Kidney epithelial cell (primary cell): ENCODE measurements around the gene SEMA7A. TPM values are rescaled to one million over a fixed set of nuclear protein-coding genes. Genes with fewer than 3 reads are reported as not detected.

Source experiments
- DNase-seq: peaks from one replicate; pipeline ENCODE4 v3.0.0-alpha.2; 2010; ENCODE audit warnings: low read depth
- H3K27me3 ChIP-seq: 2 replicates; pipeline ENCODE4 v1.6.0; 2011; ENCODE audit warnings: low read length; ENCODE audit not compliant: control insufficient read depth, insufficient read depth
- H3K36me3 ChIP-seq: 2 replicates; pipeline ENCODE4 v1.5.1; 2011; ENCODE audit warnings: low read length; ENCODE audit not compliant: control insufficient read depth, insufficient read depth
- H3K4me3 ChIP-seq: 2 replicates; pipeline ENCODE4 v1.5.1; 2011; ENCODE audit warnings: low read depth, mild to moderate bottlenecking, control low read depth, low read length
- total RNA-seq: library from RNA; depleted of rRNA; stranded (reverse); fragments of >200 nt; gene quantifications from 2 replicates; pipeline ENCODE4 v1.2.3, GENCODE V29; 2015
- TF ChIP-seq, protein P1 (sequence below): IDR thresholded peaks from 2 replicates; pipeline ENCODE4 v1.5.1; 2011; ENCODE audit warnings: mild to moderate bottlenecking, moderate library complexity, low read length, control low read depth, inconsistent platforms; ENCODE audit not compliant: insufficient read depth, poor library complexity, severe bottlenecking

SEMA7A gene
- total RNA-seq, 1 donor from 2014 or later = 289 TPM

DNA sequence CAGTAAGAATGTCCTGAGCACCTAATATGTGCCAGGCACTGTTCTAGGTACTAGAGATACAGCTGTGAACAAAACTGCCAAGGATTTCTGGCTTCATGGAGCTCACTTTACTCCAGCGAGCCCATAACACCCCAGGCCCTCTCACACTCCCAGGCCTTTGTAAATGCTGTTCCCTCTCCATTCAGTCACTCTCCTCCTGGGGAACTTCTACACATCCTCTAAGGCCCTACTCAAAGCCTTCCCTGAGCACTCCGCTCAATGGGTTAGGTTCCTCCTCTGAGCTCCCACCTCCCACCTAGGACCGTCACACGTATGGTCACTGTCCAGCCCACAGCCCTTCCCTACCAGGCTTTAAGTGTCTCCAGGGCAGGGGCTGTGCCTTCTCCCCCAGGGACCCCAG lies 27.2 kb downstream of the SEMA7A start:
- TF ChIP-seq, protein P1, sequence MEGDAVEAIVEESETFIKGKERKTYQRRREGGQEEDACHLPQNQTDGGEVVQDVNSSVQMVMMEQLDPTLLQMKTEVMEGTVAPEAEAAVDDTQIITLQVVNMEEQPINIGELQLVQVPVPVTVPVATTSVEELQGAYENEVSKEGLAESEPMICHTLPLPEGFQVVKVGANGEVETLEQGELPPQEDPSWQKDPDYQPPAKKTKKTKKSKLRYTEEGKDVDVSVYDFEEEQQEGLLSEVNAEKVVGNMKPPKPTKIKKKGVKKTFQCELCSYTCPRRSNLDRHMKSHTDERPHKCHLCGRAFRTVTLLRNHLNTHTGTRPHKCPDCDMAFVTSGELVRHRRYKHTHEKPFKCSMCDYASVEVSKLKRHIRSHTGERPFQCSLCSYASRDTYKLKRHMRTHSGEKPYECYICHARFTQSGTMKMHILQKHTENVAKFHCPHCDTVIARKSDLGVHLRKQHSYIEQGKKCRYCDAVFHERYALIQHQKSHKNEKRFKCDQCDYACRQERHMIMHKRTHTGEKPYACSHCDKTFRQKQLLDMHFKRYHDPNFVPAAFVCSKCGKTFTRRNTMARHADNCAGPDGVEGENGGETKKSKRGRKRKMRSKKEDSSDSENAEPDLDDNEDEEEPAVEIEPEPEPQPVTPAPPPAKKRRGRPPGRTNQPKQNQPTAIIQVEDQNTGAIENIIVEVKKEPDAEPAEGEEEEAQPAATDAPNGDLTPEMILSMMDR = no peak
- no peak for DNase-seq
- Histone ChIP-seq H3K36me3 (peaks cover 1% of the 10 kb centered on the region), H3K4me3 (no peak overlapping the region), H3K27me3 (no peaks in the 10 kb centered on the region)

DNA sequence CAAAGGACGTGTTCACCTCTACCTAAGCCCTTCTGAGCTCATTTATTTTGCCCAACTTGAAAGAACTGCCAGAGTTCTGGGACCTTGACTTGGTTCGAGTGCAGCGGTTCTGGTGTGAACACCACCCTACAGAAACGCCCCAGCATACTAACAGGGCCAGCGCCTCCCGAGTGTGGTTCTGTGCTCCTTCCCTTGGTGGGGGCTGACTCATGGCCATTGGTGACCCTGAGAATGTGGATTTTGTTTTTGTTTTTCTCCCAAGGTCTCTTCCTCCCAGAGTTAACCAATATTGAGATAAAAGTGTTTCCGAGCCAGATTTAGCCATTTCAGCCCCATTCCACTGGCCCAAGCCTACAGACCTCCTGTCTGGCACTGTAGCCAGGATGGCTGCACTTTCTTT lies 27.9 kb downstream of the SEMA7A start:
- H3K36me3 ChIP-seq = peaks cover 1% of the 10 kb centered on the region
- no peaks in the 10 kb centered on the region for H3K27me3 ChIP-seq
- no peak overlapping the region for H3K4me3 ChIP-seq
- no peak for DNase-seq
- TF ChIP-seq, protein P1 = no peak

DNA sequence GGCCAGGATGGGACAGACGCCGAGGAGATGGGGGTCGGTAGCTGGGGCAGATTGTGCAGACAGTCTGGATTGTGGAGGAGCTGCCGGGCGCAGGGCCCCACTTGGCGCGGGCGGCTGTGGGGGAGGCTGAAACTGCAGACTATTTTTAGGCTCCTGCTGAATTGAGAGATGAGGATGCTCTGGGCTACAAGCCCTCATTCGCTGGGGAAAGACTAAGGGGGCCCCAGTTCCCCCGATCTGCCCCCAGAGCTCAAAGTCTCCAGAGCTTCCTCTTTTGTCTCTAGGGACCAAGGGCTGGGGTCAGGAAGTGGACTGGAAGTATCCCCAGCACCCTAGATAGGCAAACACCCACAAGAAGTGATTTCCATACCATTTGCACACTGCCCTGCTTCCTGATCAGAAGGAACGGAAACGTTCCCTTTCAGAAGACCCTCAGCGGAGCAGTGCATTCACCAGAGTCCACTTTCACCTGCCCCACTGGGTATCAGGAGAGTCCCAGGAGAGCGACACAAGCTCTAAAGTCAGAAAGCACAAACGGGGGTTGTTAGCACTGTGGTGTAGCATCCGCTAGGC lies 29.7 kb downstream of the SEMA7A start:
- H3K4me3 ChIP-seq = no peak overlapping the region
- H3K36me3 ChIP-seq = no peaks in the 10 kb centered on the region
- TF ChIP-seq, protein P1 = no peak
- no peaks in the 10 kb centered on the region for H3K27me3 ChIP-seq
- no peak for DNase-seq

DNA sequence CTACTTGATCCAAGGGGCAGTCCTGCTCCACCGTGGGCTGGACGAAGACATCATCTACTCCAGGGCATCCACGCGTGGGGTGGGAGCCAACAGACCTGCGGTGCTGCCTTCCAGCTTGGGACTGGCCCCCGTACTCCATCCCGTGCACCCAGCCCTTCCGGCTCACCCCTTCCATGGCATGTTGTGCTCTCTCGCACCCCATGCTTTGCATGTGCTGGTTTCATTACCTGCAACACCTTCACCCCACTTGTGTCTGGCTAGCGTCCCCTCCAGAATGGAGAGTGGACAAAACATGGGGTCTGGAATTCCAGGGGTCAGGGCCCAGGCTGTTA lies 30.2 kb downstream of the SEMA7A start:
- TF ChIP-seq, protein P1 = no peak
- no peak for DNase-seq
- no peaks in the 10 kb centered on the region for H3K27me3 ChIP-seq
- no peaks in the 10 kb centered on the region for H3K36me3 ChIP-seq
- no peak overlapping the region for H3K4me3 ChIP-seq

DNA sequence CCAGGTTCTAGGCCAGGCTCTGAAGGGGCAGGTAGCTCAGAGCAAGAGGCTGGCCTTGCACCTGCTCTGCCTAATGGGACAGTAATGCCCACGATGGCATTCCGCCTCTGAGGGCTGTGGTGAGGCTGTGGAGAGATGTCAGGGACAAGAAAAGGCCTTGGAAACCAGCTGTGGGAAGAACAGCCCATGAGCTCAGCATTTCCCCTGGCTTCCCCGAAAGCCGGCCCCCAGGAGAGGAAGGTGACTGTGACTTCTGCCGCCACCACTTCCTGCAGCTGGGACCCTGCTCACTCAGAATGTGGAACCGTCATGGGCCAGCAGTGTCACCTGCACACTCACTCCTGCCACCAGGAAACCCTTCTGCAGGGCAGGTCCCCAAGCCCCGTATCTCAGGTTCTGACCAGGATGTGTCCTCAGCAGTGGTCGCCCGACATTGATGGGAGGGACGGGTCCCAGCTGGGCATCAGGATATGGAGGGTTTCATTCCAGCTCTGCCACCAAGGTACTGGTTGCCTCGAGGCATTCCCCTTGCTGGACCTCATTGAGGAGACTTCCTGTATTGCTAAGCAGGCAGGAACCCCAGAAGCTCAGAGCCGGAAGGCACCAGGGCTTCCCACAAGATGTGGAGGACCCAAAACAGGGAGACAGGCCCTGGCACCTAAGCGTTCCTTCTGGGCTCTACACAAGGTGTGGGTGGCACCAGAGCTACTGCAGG lies 30.7 kb downstream of the SEMA7A start:
- H3K27me3 ChIP-seq = no peaks in the 10 kb centered on the region
- TF ChIP-seq, protein P1 = no peak

More for the DNA sequence above, 30.7 kb downstream of the SEMA7A start:
- Histone ChIP-seq H3K36me3 (no peaks in the 10 kb centered on the region), H3K4me3 (no peak overlapping the region)
- DNase-seq = no peak
